A549 (cell line): ENCODE measurements around the gene ROBO1. TPM values are rescaled to one million over a fixed set of nuclear protein-coding genes. Genes with fewer than 3 reads are reported as not detected.

Experiments used
- ATAC-seq, 2 experiments: fragments of 200-7000 bp in 1 of 2; fragments of >200 bp in 1 of 2; cut with Nextera tagmentation in 1 of 2; cut with Tn5 transposase in 1 of 2; 3 replicates each; pipeline versions ENCODE4 v1.8.0 to v1.9.1; 2018 to 2020; ENCODE audit warnings: mild to moderate bottlenecking in 1 of 2, moderate library complexity in 1 of 2
- CTCF ChIA-PET: fragments of 300-600 bp; sonication (Branson Sonifier 250); formaldehyde crosslinking; extraction: SDS; loops from one replicate; lab custom pipeline; 2021; ENCODE audit warnings: antibody characterized with exemption, inconsistent platforms; lab: Yijun Ruan, JAX
- POLR2A ChIA-PET: fragments of 350-600 bp; formaldehyde crosslinking; extraction: SDS; loops from one replicate; lab custom pipeline; 2021; ENCODE audit warnings: antibody characterized with exemption, inconsistent platforms; lab: Yijun Ruan, JAX
- DNase-seq, 2 experiments: peaks; one replicate each; pipeline versions ENCODE4 v3.0.0 to v3.0.0-alpha.2; 2011 to 2016; ENCODE audit warnings: low read depth in 1 of 2, low spot score in 1 of 2
- FAIRE-seq: peaks from 2 replicates; lab custom pipeline; 2011; peaks lifted over from hg19 to GRCh38; lab: Jason Lieb, UNC
- H3K27ac ChIP-seq, 2 experiments: fragments of >200 bp; sonication (Bioruptor Twin); formaldehyde crosslinking; 3 replicates each; pipeline ENCODE4 v1.5.1; 2016 to 2017
- H3K4me1 ChIP-seq: fragments of >200 bp; sonication (Bioruptor Twin); formaldehyde crosslinking; 3 replicates; pipeline ENCODE4 v1.6.1; 2016
- H3K4me2 ChIP-seq: fragments of >200 bp; sonication (Bioruptor Twin); formaldehyde crosslinking; 3 replicates; pipeline ENCODE4 v1.6.1; 2016
- H3K4me3 ChIP-seq: fragments of >200 bp; sonication (Bioruptor Twin); formaldehyde crosslinking; 3 replicates; pipeline ENCODE4 v1.5.1; 2016
- H3K9me3 ChIP-seq: fragments of >200 bp; sonication (Bioruptor Twin); formaldehyde crosslinking; 3 replicates; pipeline ENCODE4 v1.6.1; 2016
- BCL3 ChIP-seq: fragments of >200 bp; sonication (Bioruptor Twin); formaldehyde crosslinking; IDR thresholded peaks from 3 replicates; pipeline ENCODE4 v1.6.1; 2016
- EHMT2 ChIP-seq: fragments of 200-600 bp; sonication (generic); IDR thresholded peaks from 2 replicates; pipeline ENCODE4 v1.6.1; 2016; ENCODE audit warnings: antibody characterized with exemption, low read depth, mild to moderate bottlenecking, moderate library complexity
- GATA3 ChIP-seq: IDR thresholded peaks from 2 replicates; pipeline ENCODE4 v1.6.1; 2012; ENCODE audit warnings: borderline replicate concordance
- HOXB13 ChIP-seq: fragments of 250-450 bp; sonication (Bioruptor Pico); IDR thresholded peaks from 2 replicates; pipeline ENCODE4 v1.5.0; 2020; ENCODE audit warnings: low read depth, mild to moderate bottlenecking, moderate library complexity
- HOXB5 ChIP-seq: fragments of 250-450 bp; sonication (Bioruptor Pico); IDR thresholded peaks from 2 replicates; pipeline ENCODE4 v1.5.0; 2020; ENCODE audit warnings: mild to moderate bottlenecking, moderate library complexity
- JUNB ChIP-seq: fragments of >200 bp; sonication (Bioruptor Twin); formaldehyde crosslinking; IDR thresholded peaks from 2 replicates; pipeline ENCODE4 v1.6.1; 2016
- KDM1A ChIP-seq: fragments of 200-600 bp; sonication (generic); IDR thresholded peaks from 2 replicates; pipeline ENCODE4 v1.6.1; 2016; ENCODE audit warnings: low read depth, mild to moderate bottlenecking
- MAFK ChIP-seq: fragments of 450-650 bp; IDR thresholded peaks from 2 replicates; pipeline ENCODE4 v1.6.1; 2014; ENCODE audit not compliant: partially characterized antibody
- MAZ ChIP-seq: fragments of 150-350 bp; IDR thresholded peaks from 2 replicates; pipeline ENCODE4 v1.6.1; 2014; ENCODE audit warnings: antibody characterized with exemption, low read depth, low read length, borderline replicate concordance
- MYC ChIP-seq: IDR thresholded peaks from 2 replicates; pipeline ENCODE4 v1.6.1; 2012; ENCODE audit warnings: mild to moderate bottlenecking, inconsistent platforms, low read length, improper control_type of control experiment, borderline replicate concordance
- NFE2L2 ChIP-seq: fragments of 150-350 bp; conservative IDR thresholded peaks from 2 replicates; pipeline ENCODE4 v1.6.1; 2014; ENCODE audit warnings: low read length
- NPAS2 ChIP-seq: fragments of 250-450 bp; sonication (Bioruptor Pico); IDR thresholded peaks from 2 replicates; pipeline ENCODE4 v1.8.0; 2022; ENCODE audit warnings: mild to moderate bottlenecking, moderate library complexity, borderline replicate concordance
- NR3C1 ChIP-seq: fragments of >200 bp; sonication (Bioruptor Twin); formaldehyde crosslinking; IDR thresholded peaks from 3 replicates; pipeline ENCODE4 v1.6.1; 2017
- RCOR1 ChIP-seq: fragments of 150-350 bp; IDR thresholded peaks from 2 replicates; pipeline ENCODE4 v1.6.1; 2014; ENCODE audit warnings: antibody characterized with exemption, low read length, low read depth
- SREBF2 ChIP-seq: fragments of 450-650 bp; IDR thresholded peaks from 2 replicates; pipeline ENCODE4 v1.6.1; 2014; ENCODE audit warnings: mild to moderate bottlenecking, moderate library complexity
- ZFP36 ChIP-seq: fragments of 450-650 bp; IDR thresholded peaks from 2 replicates; pipeline ENCODE4 v1.6.1; 2014; ENCODE audit warnings: borderline replicate concordance; ENCODE audit not compliant: partially characterized antibody
- ZNF302 ChIP-seq: fragments of 250-450 bp; sonication (Bioruptor Pico); IDR thresholded peaks from 2 replicates; pipeline ENCODE4 v1.9.0; 2021; ENCODE audit warnings: inconsistent platforms, mild to moderate bottlenecking, moderate library complexity
- ZSCAN20 ChIP-seq: fragments of 250-450 bp; sonication (Bioruptor Pico); IDR thresholded peaks from 2 replicates; pipeline ENCODE4 v1.8.0; 2022; ENCODE audit warnings: mild to moderate bottlenecking, moderate library complexity
- WGBS: methylation state at CpG from one replicate; pipeline ENCODE4 v1.1.6; 2017; ENCODE audit errors: missing lambda C conversion rate; 5-methylcytosine and 5-hydroxymethylcytosine counted together
- polyA plus RNA-seq, 4 experiments: library from polyadenylated mRNA; depleted of rRNA in 3 of 4; stranded (reverse); fragments of >200 nt; fragmentation: RNase III in 1 of 4; extraction: RNeasy Plus Mini Kit Qiagen cat#74134 plus additional on column Dnase treatment in 1 of 4; gene quantifications; 2 replicates in 3 of 4; 3 replicates in 1 of 4; pipeline ENCODE4 v1.2.3, GENCODE V29; 2011 to 2017
- TF ChIP-seq, protein P1 (sequence below): fragments of 250-450 bp; sonication (Bioruptor Pico); IDR thresholded peaks from 2 replicates; pipeline ENCODE4 v1.5.0; 2021; ENCODE audit warnings: mild to moderate bottlenecking, moderate library complexity, borderline replicate concordance
- TF ChIP-seq, protein P2 (sequence below): fragments of >200 bp; sonication (Bioruptor Twin); formaldehyde crosslinking; IDR thresholded peaks from 3 replicates; pipeline ENCODE4 v1.5.1; 2016
- TF ChIP-seq, protein P3 (sequence below): fragments of 150-350 bp; IDR thresholded peaks from 2 replicates; pipeline ENCODE4 v1.6.1; 2014; ENCODE audit warnings: low read depth, mild to moderate bottlenecking, low read length

Gene ROBO1
- polyA plus RNA-seq, 2 of the 4 experiments (the other 2 are of a cell fraction) = 25.3 to 35.6 TPM

DNA sequence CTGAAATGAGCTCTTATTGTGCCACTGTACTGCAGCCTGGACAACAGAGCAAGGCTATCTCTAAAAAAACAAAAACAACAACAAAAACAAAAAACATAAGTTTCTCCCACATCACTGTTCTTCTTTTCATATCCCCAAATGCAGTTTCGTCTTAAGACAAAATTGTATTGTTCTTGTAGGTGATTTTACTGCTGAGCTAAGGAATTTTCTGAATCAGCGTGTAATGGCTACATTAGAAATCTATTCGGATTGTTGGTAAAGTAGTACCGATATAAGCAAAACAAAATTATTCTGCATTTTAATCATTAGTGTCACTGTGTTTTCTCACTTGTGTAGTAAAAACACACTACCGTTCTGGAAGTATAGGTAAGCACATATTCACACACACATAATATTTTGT, 512.5 kb downstream of the ROBO1 start:
- no peak for DNase-seq
- POLR2A ChIA-PET = no interaction called here
- H3K4me2 ChIP-seq = no peak overlapping the region
- CTCF ChIA-PET = no interaction called here
- H3K4me3 ChIP-seq = no peak overlapping the region
- no peak for FAIRE-seq
- TF ChIP-seq MAFK (peak; percentile 55), KDM1A (no peak)
- no peaks in the 10 kb centered on the region for H3K4me1 ChIP-seq
- no peak overlapping the region for H3K27ac ChIP-seq
- WGBS = 46% methylated on average over 5 of the region's 5 CpGs
- H3K9me3 ChIP-seq = no peaks in the 10 kb centered on the region
- no peak for ATAC-seq

GRCh38 chr3:79253704-79254103, 514.1 kb downstream of the ROBO1 start:
- FAIRE-seq = no peak
- CTCF ChIA-PET = interaction anchor here (0.5 to 1.2 kb wide), 2 partner anchors 9 to 131 kb away, joined by 3 read pairs; no protein-coding TSS in a partner anchor
- WGBS = 33% methylated on average over 4 of the region's 4 CpGs

DNA sequence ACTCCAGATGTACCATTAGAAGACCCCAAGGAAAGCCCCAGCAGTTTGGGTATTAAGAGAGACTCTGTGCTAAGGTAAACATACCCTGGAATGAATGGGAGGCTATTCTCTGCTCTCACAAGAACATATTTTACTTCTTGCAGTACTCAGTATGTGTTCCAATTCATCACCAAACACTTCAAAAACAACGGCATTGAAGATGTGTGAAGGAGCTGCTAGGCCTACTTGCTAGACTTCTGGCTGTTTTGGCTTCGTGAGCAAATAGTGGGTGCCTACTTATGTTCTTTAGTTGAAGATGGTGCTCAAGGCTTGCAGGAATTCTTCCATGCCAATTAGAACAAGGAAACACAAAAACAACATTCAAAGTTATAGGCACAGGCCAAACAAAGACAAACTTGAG, 514.5 kb downstream of the ROBO1 start:
- no peak overlapping the region for H3K4me2 ChIP-seq
- no peak for DNase-seq
- CTCF ChIA-PET = interaction anchor here (1.2 kb wide), 1 partner anchor 9 kb away, joined by 3 read pairs; no protein-coding TSS in a partner anchor
- no peak for FAIRE-seq
- TF ChIP-seq NPAS2 = no peak
- no peak for TF ChIP-seq ZSCAN20 (CRISPR knock-in tag)
- POLR2A ChIA-PET = no interaction called here
- H3K27ac ChIP-seq = no peak overlapping the region
- WGBS = 19% methylated on average over 2 of the region's 2 CpGs
- no peak overlapping the region for H3K4me3 ChIP-seq
- no peaks in the 10 kb centered on the region for H3K4me1 ChIP-seq
- no peaks in the 10 kb centered on the region for H3K9me3 ChIP-seq
- ATAC-seq = no peak

More at GRCh38 chr3:79253704-79254103, 514.1 kb downstream of the ROBO1 start:
- Histone ChIP-seq H3K4me1 (no peaks in the 10 kb centered on the region), H3K4me3 (no peak overlapping the region), H3K27ac (no peak overlapping the region), H3K9me3 (no peaks in the 10 kb centered on the region), H3K4me2 (no peak overlapping the region)
- DNase-seq (no peak), ATAC-seq (no peak)
- POLR2A ChIA-PET = no interaction called here
- no peak for TF ChIP-seq ZNF302 (CRISPR knock-in tag)
- no peak for TF ChIP-seq MYC
- TF ChIP-seq NFE2L2 = no peak
- TF ChIP-seq, protein P1, sequence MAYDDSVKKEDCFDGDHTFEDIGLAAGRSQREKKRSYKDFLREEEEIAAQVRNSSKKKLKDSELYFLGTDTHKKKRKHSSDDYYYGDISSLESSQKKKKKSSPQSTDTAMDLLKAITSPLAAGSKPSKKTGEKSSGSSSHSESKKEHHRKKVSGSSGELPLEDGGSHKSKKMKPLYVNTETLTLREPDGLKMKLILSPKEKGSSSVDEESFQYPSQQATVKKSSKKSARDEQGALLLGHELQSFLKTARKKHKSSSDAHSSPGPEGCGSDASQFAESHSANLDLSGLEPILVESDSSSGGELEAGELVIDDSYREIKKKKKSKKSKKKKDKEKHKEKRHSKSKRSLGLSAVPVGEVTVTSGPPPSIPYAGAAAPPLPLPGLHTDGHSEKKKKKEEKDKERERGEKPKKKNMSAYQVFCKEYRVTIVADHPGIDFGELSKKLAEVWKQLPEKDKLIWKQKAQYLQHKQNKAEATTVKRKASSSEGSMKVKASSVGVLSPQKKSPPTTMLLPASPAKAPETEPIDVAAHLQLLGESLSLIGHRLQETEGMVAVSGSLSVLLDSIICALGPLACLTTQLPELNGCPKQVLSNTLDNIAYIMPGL (CRISPR knock-in tag) = no peak
- no peak for TF ChIP-seq ZFP36
- TF ChIP-seq, protein P2, sequence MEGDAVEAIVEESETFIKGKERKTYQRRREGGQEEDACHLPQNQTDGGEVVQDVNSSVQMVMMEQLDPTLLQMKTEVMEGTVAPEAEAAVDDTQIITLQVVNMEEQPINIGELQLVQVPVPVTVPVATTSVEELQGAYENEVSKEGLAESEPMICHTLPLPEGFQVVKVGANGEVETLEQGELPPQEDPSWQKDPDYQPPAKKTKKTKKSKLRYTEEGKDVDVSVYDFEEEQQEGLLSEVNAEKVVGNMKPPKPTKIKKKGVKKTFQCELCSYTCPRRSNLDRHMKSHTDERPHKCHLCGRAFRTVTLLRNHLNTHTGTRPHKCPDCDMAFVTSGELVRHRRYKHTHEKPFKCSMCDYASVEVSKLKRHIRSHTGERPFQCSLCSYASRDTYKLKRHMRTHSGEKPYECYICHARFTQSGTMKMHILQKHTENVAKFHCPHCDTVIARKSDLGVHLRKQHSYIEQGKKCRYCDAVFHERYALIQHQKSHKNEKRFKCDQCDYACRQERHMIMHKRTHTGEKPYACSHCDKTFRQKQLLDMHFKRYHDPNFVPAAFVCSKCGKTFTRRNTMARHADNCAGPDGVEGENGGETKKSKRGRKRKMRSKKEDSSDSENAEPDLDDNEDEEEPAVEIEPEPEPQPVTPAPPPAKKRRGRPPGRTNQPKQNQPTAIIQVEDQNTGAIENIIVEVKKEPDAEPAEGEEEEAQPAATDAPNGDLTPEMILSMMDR = no peak
- no peak for TF ChIP-seq NR3C1
- no peak for TF ChIP-seq ZSCAN20 (CRISPR knock-in tag)
- no peak for TF ChIP-seq GATA3
- TF ChIP-seq JUNB = no peak
- TF ChIP-seq HOXB5 (CRISPR knock-in tag) = no peak
- TF ChIP-seq HOXB13 = no peak
- no peak for TF ChIP-seq EHMT2
- TF ChIP-seq, protein P3, sequence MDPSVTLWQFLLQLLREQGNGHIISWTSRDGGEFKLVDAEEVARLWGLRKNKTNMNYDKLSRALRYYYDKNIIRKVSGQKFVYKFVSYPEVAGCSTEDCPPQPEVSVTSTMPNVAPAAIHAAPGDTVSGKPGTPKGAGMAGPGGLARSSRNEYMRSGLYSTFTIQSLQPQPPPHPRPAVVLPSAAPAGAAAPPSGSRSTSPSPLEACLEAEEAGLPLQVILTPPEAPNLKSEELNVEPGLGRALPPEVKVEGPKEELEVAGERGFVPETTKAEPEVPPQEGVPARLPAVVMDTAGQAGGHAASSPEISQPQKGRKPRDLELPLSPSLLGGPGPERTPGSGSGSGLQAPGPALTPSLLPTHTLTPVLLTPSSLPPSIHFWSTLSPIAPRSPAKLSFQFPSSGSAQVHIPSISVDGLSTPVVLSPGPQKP = no peak
- no peak for TF ChIP-seq SREBF2
- no peak for TF ChIP-seq BCL3
- TF ChIP-seq RCOR1 = no peak
- no peak for TF ChIP-seq MAZ
